ENCODE measurements around the gene GLCE. TPM values are rescaled to one million over a fixed set of nuclear protein-coding genes. Genes with fewer than 3 reads are reported as not detected.

The GLCE gene
- total RNA-seq: 1 to 10 TPM; 5.8 to 8.0 TPM
- polyA plus RNA-seq: 1 to 10 TPM; 5.2 to 8.3 (median 5.7) TPM
- total RNA-seq: 6.4 to 20.8 (median 10.4) reads per million in 6 experiments

DNA sequence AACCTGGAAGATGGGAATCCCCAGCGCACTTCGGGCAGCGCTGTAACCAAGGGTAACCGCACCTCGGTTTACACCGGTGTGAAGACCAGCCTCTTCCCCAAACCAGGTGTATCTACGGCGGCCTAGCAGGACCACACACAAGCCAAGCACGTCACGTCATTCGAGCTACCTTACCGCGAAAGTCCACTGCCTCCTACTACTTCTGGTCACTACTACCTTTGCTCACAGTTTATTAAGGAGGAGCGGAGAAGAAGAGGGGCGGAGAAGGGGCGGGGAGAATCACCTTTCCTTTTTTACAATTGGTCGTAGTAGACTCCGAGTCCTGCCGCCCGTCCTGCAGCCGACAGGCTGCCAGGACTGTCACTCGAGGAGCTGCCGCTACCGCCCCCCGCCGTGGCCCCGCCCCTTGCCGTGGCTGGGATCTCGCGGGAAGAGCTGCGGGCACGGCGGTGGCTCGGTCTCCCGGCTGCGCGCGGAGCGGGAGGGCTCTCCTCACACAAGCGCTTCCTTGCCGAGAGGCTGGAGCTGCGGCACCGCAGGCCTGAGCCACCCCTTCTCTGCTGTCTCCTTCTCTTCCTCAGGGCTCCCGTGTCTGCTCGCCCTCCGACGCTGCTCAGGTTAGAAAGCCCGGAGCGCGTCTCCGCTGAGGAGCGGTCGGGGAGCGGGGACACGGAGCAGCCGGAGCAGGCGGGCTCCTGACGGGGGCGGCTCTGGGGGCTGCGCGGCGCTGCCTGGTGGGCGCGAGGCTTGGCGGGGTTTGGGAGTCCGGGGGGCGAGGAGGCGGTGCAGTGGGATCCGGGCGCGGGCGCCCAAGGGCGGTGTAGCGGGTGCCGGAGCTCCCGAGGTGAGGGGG, at the start of gene GLCE:
Gene GLCE (plus strand): TSS at position 495 of the 853 bp plus-strand sequence. CDS start 95,172 bp downstream, outside the sequence.
- Mint-ChIP-seq H3K36me3 (no peaks in the 10 kb centered on the region), H3K4me1 (peaks cover 14 to 29% (median 15%) of the 10 kb centered on the region in 4 donors), H3K27ac (peak within 1 kb of the TSS; percentile 83 to 98 (median 93)), H3K27me3 (peaks cover 0 to 9% (median 0%) of the 10 kb centered on the region in 5 donors), H3K4me3 (peak within 1 kb of the TSS; percentile 95 to 99 (median 97)), H3K9me3 (no peaks in the 10 kb centered on the region)
- DNase-seq (peak; percentile 86 to 95 (median 92)), ATAC-seq (peak; percentile 92 to 93)
- POLR2A ChIA-PET: interaction anchor here (0.9 to 1.8 kb wide), 2 partner anchors 292 to 1106 kb away, joined by 4 to 8 read pairs; partner anchors contain the start of genes PIAS1 and RPLP1

- Mint-ChIP-seq H3K27me3 (peaks cover 0 to 12% (median 5%) of the 10 kb centered on the region in 5 donors), H3K36me3 (no peaks in the 10 kb centered on the region), H3K9me3 (no peaks in the 10 kb centered on the region), H3K4me3 (peak overlapping the region; percentile 38 to 85 (median 70)), H3K27ac (peak overlapping the region in 6 of 10 donors; percentile 1 to 73 (median 44)), H3K4me1 (peaks cover 14 to 37% (median 26%) of the 10 kb centered on the region in 4 donors)
- ATAC-seq (peak; percentile 25 to 73), DNase-seq (peak in 2 of 10 donors; percentile 13 to 19)
- POLR2A ChIA-PET: no interaction called here
Measured at GRCh38 chr15:69114331-69114928, 46.0 kb upstream of the GLCE start.

GRCh38 chr15:69115031-69115430, 45.4 kb upstream of the GLCE start:
- no peak for DNase-seq
- Mint-ChIP-seq H3K27ac (peak overlapping the region in 2 of 10 donors; percentile 4 to 7), H3K9me3 (no peaks in the 10 kb centered on the region), H3K4me3 (peak overlapping the region in 2 of 10 donors; percentile 70 to 74), H3K27me3 (peaks cover 0 to 12% (median 5%) of the 10 kb centered on the region in 5 donors), H3K36me3 (no peaks in the 10 kb centered on the region), H3K4me1 (peaks cover 14 to 37% (median 26%) of the 10 kb centered on the region in 4 donors)
- no peak for ATAC-seq
- POLR2A ChIA-PET: no interaction called here

DNA sequence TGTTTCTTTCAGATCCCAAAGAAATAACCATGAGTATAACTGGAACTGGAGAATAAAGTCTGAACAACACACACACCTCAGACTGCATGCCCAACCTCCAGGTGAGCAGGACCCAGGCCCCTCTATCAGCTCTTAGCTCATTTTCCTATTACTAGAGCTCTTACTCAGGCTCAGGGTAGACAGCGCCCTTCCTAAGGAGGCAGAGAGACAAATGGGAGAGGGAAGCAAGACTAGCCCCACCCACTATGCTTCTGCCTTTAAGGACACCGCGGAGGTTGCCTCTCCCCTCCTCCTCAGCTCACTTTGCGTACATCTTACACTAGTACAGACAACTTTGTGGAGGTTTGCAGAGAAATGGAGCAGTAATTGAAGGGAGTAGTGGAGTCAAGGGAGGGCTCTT, 44.0 kb upstream of the GLCE start:
- ATAC-seq (no peak), DNase-seq (no peak)
- Mint-ChIP-seq H3K4me3 (no peak overlapping the region), H3K36me3 (no peaks in the 10 kb centered on the region), H3K27me3 (peaks cover 0 to 12% (median 5%) of the 10 kb centered on the region in 5 donors), H3K9me3 (no peaks in the 10 kb centered on the region), H3K4me1 (peaks cover 14 to 37% (median 26%) of the 10 kb centered on the region in 4 donors), H3K27ac (no peak overlapping the region)
- POLR2A ChIA-PET: no interaction called here

DNA sequence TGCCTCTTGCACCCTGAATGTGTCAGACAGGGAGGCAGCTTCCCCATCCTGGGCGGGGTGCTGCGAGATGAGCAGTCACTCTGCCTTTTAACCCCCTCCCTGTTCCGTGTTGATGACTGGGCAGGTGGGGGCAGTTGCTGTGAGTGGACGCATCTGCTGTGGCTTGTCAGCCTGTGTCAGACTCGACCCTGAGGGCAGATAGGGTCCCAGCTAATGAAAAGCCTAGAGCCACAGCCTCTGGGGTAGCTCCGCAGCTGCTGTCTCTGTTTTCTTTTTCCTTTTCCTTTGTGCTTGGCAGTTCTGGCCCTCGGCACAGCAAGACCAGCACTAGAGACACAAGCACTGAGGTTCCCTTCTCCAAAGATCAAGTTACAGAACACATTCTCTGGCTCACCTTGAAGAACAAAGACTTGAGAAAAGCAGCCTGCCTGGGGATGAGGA, 43.0 kb upstream of the GLCE start:
- no peak overlapping the region for H3K27ac Mint-ChIP-seq
- H3K4me3 Mint-ChIP-seq: no peak overlapping the region
- H3K4me1 Mint-ChIP-seq: peaks cover 14 to 37% (median 26%) of the 10 kb centered on the region in 4 donors
- POLR2A ChIA-PET: no interaction called here
- peaks cover 0 to 12% (median 5%) of the 10 kb centered on the region in 5 donors for H3K27me3 Mint-ChIP-seq
- no peaks in the 10 kb centered on the region for H3K9me3 Mint-ChIP-seq
- no peak for DNase-seq
- ATAC-seq: no peak
- no peaks in the 10 kb centered on the region for H3K36me3 Mint-ChIP-seq

- Mint-ChIP-seq H3K27ac (no peak overlapping the region), H3K4me1 (peaks cover 14 to 37% (median 26%) of the 10 kb centered on the region in 4 donors), H3K36me3 (no peaks in the 10 kb centered on the region), H3K9me3 (no peaks in the 10 kb centered on the region), H3K27me3 (peaks cover 0 to 12% (median 5%) of the 10 kb centered on the region in 5 donors), H3K4me3 (no peak overlapping the region)
- DNase-seq (no peak), ATAC-seq (no peak)
- POLR2A ChIA-PET: no interaction called here
Measured at GRCh38 chr15:69118089-69118488, 42.3 kb upstream of the GLCE start.

GRCh38 chr15:69119001-69119400, 41.4 kb upstream of the GLCE start:
- POLR2A ChIA-PET: no interaction called here
- Mint-ChIP-seq H3K27ac (peak overlapping the region in 1 of 10 donors; percentile 25), H3K27me3 (peaks cover 0 to 12% (median 5%) of the 10 kb centered on the region in 5 donors), H3K4me3 (no peak overlapping the region), H3K9me3 (no peaks in the 10 kb centered on the region), H3K36me3 (no peaks in the 10 kb centered on the region), H3K4me1 (peaks cover 8 to 29% (median 17%) of the 10 kb centered on the region in 4 donors)
- DNase-seq: no peak
- no peak for ATAC-seq

- Mint-ChIP-seq H3K9me3 (no peaks in the 10 kb centered on the region), H3K4me3 (no peak overlapping the region), H3K27me3 (peaks cover 0 to 12% (median 3%) of the 10 kb centered on the region in 5 donors), H3K27ac (no peak overlapping the region), H3K36me3 (no peaks in the 10 kb centered on the region), H3K4me1 (peaks cover 3 to 20% (median 9%) of the 10 kb centered on the region in 4 donors)
- POLR2A ChIA-PET: no interaction called here
- ATAC-seq (no peak), DNase-seq (no peak)
Measured at GRCh38 chr15:69119683-69120395, 40.6 kb upstream of the GLCE start.

DNA sequence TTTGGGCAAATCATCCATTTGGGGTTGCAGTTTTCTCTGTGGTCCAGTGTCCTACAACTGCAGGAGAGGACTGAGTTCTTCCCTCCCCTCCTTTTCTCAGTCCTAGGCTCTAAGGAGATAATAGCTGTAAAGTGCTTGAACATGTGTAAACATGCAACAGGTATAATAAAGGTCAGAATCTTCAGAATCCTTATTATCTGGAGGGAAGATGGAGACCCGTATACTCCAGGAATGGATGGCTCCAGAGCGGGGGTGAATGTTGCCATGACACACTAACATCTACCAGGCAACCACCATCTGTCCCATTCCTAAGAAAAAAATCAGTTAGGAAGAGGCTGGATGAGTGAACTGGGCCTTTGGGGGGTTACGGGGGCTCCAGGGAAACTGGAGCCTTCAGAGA, 39.7 kb upstream of the GLCE start:
- H3K27ac Mint-ChIP-seq: no peak overlapping the region
- peaks cover 2 to 13% (median 8%) of the 10 kb centered on the region in 4 donors for H3K4me1 Mint-ChIP-seq
- H3K9me3 Mint-ChIP-seq: no peaks in the 10 kb centered on the region
- POLR2A ChIA-PET: no interaction called here
- H3K36me3 Mint-ChIP-seq: no peaks in the 10 kb centered on the region
- DNase-seq (no peak), ATAC-seq (no peak)
- H3K4me3 Mint-ChIP-seq: no peak overlapping the region
- H3K27me3 Mint-ChIP-seq: peaks cover 0 to 12% (median 3%) of the 10 kb centered on the region in 5 donors

DNA sequence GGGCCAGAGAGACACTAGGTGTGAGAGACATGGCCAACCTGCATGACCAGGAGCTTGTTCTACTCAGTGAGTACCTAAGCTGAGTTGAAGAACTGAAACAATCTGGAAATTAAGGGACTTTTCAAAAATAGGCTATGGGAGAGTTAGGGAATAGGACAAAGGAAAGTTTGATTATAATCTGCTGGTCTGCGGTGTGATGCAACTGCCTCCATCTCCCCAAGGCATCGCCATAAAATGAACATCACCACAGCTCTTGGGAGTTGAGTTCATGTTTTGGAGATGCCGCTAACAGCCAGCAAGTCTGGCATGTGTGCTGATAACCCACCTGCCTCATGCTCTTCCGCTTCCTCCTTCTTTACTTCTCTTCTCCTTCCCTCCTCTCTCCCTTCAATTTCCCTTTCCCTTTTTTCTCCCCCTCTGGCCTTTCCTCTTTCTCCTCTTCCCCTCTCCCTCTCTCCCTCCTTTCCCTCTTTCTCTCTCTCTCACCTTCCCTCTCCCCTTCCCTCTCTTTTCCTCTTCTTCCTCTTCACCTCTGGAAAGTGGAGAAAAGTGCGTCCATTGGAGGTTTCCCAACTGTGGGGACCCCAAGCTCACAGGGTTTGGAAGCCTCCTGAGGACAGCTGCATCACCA, 39.1 kb upstream of the GLCE start:
- Mint-ChIP-seq H3K27ac (peak overlapping the region in 2 of 10 donors; percentile 29 to 51), H3K9me3 (no peaks in the 10 kb centered on the region), H3K27me3 (peaks cover 0 to 12% (median 3%) of the 10 kb centered on the region in 5 donors), H3K4me3 (no peak overlapping the region), H3K4me1 (peaks cover 8 to 17% (median 12%) of the 10 kb centered on the region in 4 donors), H3K36me3 (no peaks in the 10 kb centered on the region)
- POLR2A ChIA-PET: no interaction called here
- DNase-seq (no peak), ATAC-seq (no peak)

GRCh38 chr15:69125236-69125635, 35.2 kb upstream of the GLCE start:
- no peak overlapping the region for H3K4me3 Mint-ChIP-seq
- H3K4me1 Mint-ChIP-seq: peaks cover 6 to 16% (median 10%) of the 10 kb centered on the region in 4 donors
- no peak for ATAC-seq
- H3K27me3 Mint-ChIP-seq: no peaks in the 10 kb centered on the region
- POLR2A ChIA-PET: no interaction called here
- H3K36me3 Mint-ChIP-seq: no peaks in the 10 kb centered on the region
- H3K27ac Mint-ChIP-seq: no peak overlapping the region
- DNase-seq: no peak
- no peaks in the 10 kb centered on the region for H3K9me3 Mint-ChIP-seq

GRCh38 chr15:69126054-69126469, 34.4 kb upstream of the GLCE start:
- H3K27ac Mint-ChIP-seq: peak overlapping the region in 2 of 10 donors; percentile 45 to 70
- DNase-seq (no peak), ATAC-seq (no peak)
- no peaks in the 10 kb centered on the region for H3K9me3 Mint-ChIP-seq
- POLR2A ChIA-PET: no interaction called here
- H3K4me3 Mint-ChIP-seq: no peak overlapping the region
- no peaks in the 10 kb centered on the region for H3K36me3 Mint-ChIP-seq
- H3K4me1 Mint-ChIP-seq: peaks cover 6 to 16% (median 10%) of the 10 kb centered on the region in 4 donors
- no peaks in the 10 kb centered on the region for H3K27me3 Mint-ChIP-seq
